Stimulated activated CD8-positive, alpha-beta memory T cell treated with anti-CD3 and anti-CD28 coated beads, Interleukin-7, amount 100 ng/mL, for 4 hours (primary cell): Measurements from ENCODE around the gene OR52K1.
"Not testable (repeated sequence)": the region's sequence is repeated elsewhere in the genome, so short reads cannot be mapped to it uniquely, and the experiment has no call there.

Experiments
- DNase-seq, 2 donors: peaks; one replicate each; pipeline ENCODE4 v3.0.0-alpha.2; 2020; ENCODE audit warnings: low read depth in 2 of 2

The OR52K1 gene

DNA sequence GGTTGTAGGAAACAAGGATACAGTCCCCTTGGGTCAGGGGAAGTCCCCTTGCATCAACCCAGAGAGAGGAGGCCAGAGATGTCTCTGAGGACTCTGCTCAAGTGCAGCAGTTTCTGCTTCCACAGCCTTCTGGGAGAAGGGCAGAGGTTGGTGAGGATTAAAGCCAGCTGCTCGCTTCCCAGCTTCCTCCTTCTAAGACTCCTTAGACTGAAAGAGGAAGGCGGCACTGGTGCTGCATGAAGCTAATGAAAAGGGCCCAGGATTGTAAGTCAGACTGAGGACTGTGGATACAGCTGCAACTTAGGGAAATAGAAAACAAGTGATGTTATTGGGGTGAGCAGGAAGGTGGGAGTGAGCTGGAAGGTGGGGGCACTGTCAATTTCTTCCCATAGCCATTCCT lies at the start of gene OR52K1:
Gene OR52K1, plus strand, starts transcription at position 202 of the 400 bp plus-strand sequence. CDS start 6,255 bp downstream, outside the sequence.
- DNase-seq: no peak

- DNase-seq: no peak
Observed at GRCh38 chr11:4433856-4434255, 48.6 kb upstream of the OR52K1 start.

- DNase-seq: no peak
Observed at GRCh38 chr11:4436411-4436810, 46.0 kb upstream of the OR52K1 start.

DNA sequence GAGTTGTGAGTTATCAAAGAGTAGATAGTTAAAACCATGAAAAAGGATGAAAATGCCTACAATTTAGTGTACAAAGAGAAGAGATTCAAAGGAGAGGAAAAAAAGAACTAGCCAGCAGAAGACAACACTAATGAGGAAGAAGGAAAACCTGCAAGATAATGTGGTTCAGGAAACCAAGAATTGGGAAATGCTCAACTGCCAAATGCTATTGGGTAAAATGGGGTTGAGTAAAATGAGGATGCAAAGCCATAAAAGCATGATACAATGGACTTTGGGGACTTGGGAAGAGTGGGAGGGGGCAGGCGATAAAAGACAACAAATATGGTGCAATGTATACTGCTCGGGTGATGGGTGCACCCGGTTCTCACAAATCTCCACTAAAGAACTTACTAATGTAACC lies 40.9 kb upstream of the OR52K1 start:
- no peak for DNase-seq

DNA sequence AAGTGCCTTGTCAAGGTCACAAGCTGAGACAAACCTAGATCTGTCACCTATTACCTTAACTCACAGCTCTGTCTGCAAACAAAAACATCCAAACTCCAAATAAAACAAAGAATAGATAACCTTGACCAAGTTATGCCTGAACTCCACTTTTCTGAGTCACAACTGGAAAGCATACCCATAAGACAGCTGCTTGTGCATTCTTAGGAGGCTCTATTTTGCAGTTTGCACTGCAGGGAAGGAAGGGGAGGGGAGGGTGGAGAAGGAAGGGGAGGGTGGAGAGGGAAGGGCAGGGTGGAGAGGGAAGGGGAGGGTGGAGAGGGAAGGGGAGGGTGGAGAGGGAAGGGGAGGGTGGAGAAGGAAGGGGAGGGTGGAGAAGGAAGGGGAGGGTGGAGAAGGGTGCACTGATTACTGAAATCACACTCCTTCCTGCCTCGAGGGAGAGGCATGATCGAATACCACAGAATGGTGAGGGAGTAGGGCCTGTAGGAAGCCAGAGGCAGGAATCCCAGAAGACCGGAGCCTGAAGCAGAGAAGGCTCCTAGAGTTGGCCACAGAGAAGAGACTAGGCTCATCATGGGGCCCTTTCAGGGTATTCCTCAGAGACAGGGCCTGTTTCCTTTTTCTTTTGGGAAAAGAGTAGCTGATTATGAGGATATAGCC lies 39.1 kb upstream of the OR52K1 start:
- no peak for DNase-seq

DNA sequence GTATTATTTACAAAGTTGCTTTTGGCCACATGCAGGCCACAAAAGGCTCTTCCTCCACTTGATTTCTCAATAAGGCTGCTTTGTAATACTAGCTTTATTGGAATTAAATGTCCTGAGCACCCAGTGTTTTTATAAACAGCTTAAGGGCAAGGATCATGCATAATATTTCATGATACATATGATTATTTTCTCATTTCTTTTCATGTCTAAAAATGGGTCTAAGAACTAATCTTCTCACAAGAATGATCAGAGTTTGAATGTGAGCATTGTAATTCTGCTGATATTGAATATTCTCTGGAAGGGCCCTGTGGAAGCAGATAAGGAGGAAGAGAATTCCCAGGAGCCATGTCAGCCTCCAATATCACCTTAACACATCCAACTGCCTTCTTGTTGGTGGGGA lies 33.5 kb upstream of the OR52K1 start, which contains the start of gene OR52K2:
Gene OR52K2, plus strand, starts transcription at position 301 of the 400 bp plus-strand sequence. Its CDS starts 45 bp downstream, at position 346.
- no peak for DNase-seq

DNA sequence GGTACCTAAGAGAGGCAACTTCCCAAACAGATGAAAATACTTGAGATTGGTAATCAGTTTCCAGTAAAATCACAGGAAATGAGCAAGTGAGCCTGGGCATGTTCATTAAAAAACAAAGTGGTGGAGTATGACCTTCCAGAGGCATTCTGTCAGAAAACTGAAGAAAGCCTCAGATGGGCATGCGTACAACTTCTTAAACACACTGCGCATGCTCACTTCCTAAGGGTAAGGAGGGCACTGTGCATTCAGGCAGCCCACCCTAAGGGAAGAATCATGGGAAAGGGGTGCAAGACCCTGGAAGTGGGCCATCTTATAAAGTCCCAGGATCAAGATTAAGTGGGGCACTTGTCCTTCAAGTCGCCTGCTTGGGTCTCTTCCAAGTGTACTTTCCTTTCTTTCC lies 29.3 kb upstream of the OR52K1 start:
- DNase-seq: no peak

- DNase-seq: no peak
Observed at GRCh38 chr11:4454021-4454420, 28.4 kb upstream of the OR52K1 start.

DNA sequence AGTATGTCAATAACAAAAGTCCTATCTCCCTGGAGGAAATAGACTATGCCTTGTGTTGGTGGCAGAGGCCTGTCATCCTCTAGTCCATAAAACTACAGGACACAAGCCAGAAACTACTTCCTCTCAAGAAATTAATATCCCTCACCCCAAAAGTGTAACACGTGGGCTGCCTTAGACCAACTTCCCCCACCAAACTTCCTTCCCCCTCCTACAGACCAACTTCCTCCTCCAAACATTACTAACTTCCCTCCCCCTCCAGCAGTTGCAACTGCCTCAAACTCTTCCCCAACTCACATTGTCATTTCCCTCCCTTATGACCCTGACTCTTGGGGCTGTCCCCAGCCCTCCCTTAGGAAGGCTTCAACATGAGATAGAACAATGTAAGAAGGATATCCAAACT lies 27.0 kb upstream of the OR52K1 start:
- no peak for DNase-seq

DNA sequence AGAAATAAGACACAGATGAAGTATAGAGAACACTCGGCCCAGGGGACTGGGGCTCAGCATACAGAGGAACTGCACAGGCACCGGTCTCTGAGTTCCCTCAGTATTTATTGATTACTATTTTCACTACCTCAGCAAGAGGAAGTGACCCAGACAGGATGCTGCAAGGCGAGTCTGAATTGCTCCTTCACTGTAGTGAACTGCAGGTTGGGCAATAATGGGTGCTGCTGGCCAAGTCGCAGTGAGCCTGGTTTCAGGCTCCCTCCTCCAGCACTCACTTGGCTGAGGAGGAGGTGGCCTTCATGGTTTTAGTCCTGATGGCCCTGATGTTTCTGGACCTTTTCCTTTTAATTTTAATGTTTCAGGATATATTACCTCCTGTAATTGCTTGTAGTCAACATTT lies 22.9 kb upstream of the OR52K1 start:
- no peak for DNase-seq

GRCh38 chr11:4460151-4460550 lies 22.3 kb upstream of the OR52K1 start:
- DNase-seq: no peak

- DNase-seq: no peak
Observed at GRCh38 chr11:4464216-4465159, 18.0 kb upstream of the OR52K1 start.

GRCh38 chr11:4465407-4465806 lies 17.0 kb upstream of the OR52K1 start:
- DNase-seq: no peak

DNA sequence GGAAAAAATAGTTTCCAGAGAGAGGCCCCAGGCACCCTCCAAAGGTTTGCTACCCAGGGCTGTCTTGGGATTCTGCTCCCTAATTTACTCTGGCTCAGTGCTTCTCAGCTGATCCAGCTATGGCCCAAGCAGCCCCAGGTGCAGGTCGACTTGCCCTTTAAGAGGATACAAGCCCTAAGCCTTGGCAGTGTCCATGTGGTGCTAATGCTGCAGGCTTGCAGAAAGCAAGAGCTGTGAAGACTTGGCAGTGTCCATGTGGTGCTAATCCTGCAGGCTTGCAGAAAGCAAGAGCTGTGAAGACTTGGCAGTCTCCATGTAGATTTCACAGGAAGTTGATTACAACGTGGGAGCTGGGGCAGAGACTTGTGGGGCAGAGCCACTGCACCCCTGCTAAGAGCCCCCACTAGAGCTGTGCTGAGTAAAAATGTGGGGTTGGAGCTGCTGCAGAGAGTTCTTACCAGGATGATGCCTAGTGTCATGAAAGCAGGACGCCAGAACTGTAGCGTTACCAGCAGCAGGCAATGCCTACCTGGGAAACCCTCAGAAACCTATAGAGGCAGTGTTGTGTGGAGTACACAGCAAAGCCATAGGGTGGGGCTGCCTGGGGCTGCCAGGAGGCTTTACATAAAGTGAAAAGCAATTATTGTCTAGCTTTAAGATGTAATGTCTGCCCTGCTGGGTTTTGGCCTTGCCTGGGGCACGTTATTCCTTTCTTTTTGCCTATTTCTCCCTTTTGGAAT lies 16.1 kb upstream of the OR52K1 start:
- DNase-seq: no peak

DNA sequence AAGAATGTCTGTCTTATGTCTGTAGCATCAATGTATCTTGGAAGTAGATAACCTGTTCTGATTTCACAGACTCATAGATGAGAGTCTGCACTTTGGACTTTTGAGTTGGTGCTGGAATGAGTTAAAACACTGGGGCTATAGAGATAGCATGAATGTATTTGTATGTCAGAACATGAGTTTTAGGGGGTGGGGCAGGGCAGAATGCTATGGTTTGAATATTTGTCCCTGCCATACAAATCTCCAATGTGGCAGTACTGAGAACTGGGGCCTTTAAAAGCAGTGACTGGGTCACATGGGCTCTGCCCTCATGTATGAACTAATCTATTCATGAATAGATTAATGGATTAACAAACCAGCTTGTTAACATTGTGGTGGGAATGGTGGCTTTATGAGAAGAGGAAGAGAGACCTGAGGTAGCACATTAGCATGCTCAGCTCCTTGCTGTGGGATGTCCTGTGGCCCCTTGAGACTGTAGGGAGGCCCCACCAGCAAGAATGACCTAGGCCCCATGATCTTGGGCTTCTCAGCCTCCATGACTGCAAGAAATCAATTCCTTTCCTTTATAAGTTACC lies 15.5 kb upstream of the OR52K1 start:
- DNase-seq: no peak

- DNase-seq: no peak
Observed at GRCh38 chr11:4467811-4468606, 14.4 kb upstream of the OR52K1 start.

GRCh38 chr11:4479644-4480043 lies 2.8 kb upstream of the OR52K1 start:
- no peak for DNase-seq

DNA sequence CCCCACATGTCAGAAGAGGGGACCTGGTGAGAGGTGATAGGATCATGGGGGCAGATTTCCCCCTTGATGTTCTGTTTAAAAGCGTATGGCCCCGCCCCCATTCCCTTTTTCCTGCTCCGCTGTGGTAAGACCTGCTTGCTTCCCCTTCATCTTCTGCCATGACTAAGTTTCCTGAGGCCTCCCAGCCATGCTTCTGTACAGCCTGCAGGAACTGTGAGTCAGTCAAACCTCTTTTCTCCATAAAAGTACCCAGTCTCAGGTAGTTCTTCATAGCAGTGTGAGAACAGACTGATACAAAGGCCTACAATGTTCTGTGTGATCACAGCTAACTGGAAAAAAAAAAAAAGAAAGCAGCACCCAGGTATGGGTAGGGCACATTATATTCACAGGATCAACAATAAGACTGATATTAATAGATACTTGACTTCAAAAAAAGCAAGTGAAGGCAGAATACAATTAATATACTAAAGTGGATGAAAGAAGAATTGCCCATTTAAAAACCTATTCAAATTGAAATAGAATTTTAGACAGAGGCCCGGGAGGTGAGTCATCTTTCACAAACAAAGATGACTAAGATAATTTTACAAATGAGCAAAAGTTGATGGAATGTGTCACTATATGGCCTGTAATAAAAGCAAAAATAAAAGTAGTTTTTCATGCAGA lies 1.7 kb upstream of the OR52K1 start:
- DNase-seq: no peak

GRCh38 chr11:4481240-4481582 lies 1.2 kb upstream of the OR52K1 start:
- DNase-seq: no peak

DNA sequence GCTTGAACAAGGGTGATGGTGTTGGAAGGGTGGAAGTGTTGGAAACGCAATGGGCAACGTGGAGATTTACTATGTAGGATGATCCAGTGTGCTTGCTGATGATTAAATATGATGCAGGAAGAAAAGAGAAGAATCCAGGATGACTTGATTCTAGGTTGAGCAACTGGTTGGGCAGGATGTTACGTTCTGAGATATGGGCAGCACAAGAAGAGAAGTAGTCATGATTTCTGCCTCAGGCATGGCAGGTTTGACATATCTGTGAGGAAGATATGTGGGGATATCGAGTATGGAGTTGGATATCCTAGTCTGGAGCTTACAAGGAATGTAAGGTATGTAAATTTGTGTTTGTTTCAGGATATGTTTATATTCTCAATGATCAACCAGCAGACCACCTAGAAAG lies 1.9 kb downstream of the OR52K1 start:
- DNase-seq: no peak

- not testable (repeated sequence) for DNase-seq
Observed at GRCh38 chr11:4491405-4491804, 9.0 kb downstream of the OR52K1 start.
